Fibroblast of villous mesenchyme (primary cell): ENCODE measurements around the gene PDLIM4. TPM values are rescaled to one million over a fixed set of nuclear protein-coding genes. Genes with fewer than 3 reads are reported as not detected.

Source experiments
- DNase-seq: peaks from one replicate; pipeline ENCODE4 v3.0.0-alpha.2; 2010; ENCODE audit warnings: low read depth
- H3K4me3 ChIP-seq: 2 replicates; pipeline ENCODE4 v1.5.1; 2011; ENCODE audit warnings: low read depth, mild to moderate bottlenecking, low read length
- total RNA-seq: library from RNA; depleted of rRNA; stranded (reverse); fragments of >200 nt; gene quantifications from 2 replicates; pipeline ENCODE4 v1.2.3, GENCODE V29; 2012
- TF ChIP-seq, protein P1 (sequence below): IDR thresholded peaks from 2 replicates; pipeline ENCODE4 v1.5.1; 2012; ENCODE audit warnings: low read depth, mild to moderate bottlenecking, low read length; ENCODE audit not compliant: insufficient read depth

Gene PDLIM4
- total RNA-seq, 1 donor = 97.2 TPM

DNA sequence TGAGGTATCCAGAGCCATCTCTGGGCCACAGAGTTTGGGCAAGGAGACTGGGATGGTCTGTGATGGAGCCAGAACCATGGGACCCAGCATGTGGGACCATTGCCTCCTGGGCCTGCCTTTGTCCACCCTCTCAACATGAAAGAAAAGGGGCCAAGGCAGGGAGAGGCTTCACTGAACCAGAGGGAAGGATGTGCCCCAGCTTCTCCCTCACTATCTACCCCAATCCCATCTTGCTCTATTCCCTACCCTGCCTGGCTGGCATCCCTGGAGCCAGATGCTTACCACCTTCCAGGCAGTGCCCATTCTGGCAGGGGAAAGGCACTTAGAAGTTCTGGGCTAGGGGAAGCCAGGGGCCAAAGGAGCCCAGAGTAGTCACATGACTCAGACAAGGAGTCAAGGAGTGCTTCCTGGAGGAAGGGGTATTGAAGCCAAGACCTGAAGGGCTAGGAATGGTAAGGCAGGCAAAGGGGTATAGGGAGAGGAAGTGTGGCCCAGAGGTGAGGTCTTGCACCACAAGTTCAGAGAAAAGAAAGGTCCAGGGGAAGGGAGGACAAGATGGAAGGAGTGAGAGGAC, 9.8 kb downstream of the PDLIM4 start:
- H3K4me3 ChIP-seq = no peak overlapping the region
- no peak for DNase-seq
- TF ChIP-seq, protein P1, sequence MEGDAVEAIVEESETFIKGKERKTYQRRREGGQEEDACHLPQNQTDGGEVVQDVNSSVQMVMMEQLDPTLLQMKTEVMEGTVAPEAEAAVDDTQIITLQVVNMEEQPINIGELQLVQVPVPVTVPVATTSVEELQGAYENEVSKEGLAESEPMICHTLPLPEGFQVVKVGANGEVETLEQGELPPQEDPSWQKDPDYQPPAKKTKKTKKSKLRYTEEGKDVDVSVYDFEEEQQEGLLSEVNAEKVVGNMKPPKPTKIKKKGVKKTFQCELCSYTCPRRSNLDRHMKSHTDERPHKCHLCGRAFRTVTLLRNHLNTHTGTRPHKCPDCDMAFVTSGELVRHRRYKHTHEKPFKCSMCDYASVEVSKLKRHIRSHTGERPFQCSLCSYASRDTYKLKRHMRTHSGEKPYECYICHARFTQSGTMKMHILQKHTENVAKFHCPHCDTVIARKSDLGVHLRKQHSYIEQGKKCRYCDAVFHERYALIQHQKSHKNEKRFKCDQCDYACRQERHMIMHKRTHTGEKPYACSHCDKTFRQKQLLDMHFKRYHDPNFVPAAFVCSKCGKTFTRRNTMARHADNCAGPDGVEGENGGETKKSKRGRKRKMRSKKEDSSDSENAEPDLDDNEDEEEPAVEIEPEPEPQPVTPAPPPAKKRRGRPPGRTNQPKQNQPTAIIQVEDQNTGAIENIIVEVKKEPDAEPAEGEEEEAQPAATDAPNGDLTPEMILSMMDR = no peak

DNA sequence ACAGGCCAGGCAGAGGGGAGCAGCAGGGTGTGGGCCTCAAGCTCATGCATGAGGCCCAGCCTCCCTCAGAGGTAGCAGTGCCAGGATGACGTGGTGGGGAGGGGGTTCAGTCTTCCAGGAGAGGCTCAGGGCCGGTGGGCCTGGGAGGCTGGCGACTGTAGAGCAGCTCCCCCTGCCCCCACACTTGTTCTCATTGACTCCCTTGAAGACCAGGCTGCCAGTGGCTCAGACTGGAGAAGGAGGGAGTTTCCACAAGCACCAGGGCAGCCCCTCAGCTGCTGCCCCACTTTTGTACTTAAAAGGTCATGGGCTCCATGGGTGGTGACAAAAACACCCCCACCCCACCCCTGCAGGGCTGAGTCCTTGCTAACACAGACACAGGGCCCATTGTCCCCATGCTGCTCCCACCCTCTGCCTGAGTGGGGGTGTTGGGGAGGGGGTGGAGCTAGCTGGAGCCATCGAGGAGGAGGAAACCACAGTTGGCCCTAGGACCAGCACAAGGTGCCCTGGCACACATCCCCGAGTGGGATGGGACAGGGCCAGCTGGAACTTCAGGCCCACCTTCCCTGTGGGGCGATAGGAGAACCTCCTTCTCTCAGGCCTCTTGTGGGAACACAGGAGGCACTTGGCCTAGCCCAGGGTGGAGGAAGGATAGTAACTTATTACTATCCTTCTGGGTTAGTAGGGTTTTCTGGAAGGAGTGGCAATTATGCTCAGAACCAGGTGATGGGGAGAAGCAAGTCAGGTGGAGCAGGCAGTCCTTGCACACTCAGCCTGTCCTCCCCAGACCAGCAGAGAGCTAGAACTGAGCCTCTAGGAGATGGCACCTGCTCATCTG, 10.7 kb downstream of the PDLIM4 start:
- H3K4me3 ChIP-seq = no peak overlapping the region
- TF ChIP-seq, protein P1 = no peak
- no peak for DNase-seq

DNA sequence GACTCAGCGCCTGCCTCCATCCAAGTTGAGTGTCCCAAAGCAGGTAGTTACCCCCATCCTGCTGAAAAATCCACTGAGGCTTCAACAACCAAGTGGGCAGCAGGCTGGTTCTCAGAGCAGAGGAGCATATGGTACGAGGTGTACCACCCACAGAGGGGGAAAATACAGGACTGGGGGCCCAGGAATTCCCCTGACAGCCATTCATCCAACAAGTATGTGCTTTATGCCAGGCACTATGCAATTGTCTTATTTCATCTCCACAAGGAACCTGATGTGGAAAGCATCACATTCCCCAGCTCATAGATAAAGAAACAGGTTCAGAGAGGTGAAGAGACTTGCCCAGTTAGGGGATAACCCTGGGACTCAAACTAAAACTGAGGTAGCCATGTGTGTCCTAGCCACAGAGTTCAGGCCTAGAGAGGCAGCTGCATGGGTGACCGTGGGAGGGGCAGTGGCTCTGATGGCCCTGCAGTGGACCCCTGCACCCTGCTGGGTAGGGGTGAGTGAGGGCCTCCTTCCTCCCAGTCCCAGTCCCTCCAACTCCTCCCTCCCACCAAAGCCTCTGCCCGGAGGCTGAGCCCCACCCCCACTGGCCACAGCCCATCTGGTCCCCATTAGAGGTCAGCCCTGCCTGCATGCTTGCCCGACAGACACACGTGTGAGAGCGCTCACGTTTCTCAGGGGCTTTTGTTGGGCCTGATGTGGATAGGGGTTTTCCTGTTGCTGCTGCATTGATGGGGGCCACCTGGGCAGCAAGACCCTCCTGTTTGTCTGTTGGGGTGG, 11.5 kb downstream of the PDLIM4 start:
- no peak overlapping the region for H3K4me3 ChIP-seq
- TF ChIP-seq, protein P1 = no peak
- DNase-seq = peak; percentile 64

DNA sequence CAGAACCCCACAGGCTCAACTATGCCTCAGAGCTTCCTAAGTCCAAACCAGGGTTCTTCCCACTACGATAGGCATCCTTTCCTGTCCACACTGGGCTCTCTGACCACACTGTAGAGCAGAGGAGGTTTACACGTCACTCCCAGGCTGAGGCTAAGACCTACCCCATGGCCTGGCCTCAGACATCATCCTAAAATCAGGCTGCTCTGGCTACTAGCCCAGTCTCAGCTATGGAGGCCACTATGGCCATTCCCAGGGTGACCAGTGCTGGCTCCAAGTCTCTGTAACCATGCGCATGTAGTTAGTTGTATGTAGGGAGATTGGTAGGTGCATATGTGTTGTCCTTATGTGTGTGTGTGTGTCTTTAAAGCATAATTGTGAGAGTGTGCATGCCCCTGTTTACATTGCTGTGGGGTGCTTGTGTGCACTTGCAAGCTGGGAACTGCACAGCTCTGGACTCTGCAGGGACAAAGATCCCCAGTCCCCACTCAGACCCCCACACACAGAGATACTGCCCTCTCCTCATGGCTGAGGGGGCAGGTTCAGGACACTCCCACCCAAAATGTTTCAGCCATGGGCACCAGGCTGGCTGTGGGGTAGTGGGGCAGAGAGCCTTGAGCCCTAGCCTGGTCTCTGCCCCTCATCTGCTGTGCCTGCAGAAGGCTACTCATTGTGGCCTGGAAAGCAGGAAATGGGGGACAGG, 12.3 kb downstream of the PDLIM4 start:
- DNase-seq = peak; percentile 33
- H3K4me3 ChIP-seq = no peak overlapping the region
- TF ChIP-seq, protein P1 = no peak

DNA sequence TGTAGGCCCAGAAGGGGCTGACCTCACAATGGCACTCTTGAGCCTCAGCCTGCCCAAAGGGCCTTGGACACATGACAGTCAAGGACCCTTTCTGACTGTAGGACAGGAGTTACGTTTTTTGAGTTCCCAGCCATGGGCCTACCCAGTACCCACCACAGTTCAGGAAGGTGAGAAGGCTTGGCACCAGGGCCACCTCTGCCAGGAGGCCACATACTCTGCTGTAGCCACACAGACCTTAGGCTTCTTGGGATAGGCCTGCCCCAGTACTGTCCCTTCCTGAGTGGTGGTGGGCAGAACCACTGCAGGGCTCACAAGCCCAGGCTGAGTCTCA, 12.8 kb downstream of the PDLIM4 start:
- H3K4me3 ChIP-seq = no peak overlapping the region
- TF ChIP-seq, protein P1 = no peak
- DNase-seq = no peak

DNA sequence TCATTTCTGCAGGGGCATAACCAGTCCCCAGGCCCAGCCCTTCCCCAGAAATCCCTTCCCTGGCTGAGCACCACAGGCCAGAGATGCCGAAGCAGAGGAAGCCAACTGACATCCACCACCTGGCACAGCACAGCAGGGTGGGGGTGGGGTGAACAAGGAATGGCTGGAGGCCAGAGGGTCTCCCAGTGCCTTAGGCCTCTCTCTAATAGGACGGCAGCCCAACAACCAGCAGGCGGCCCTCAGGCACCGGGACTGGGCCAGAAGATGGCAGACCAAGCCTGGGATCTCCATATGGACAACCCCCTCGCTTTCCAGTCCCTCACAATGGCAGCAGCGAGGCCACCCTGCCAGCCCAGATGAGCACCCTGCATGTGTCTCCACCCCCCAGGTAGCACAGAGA, 13.2 kb downstream of the PDLIM4 start:
- H3K4me3 ChIP-seq = no peak overlapping the region
- TF ChIP-seq, protein P1 = no peak
- DNase-seq = no peak
